ENCODE measurements around the gene SLC12A4.

The SLC12A4 gene

GRCh38 chr16:67949645-67950044 lies 18.8 kb downstream of the SLC12A4 start:
- no peak for TF ChIP-seq CTCF (IDR thresholded peaks at IDR 0.05)

- no peak for TF ChIP-seq CTCF (IDR thresholded peaks at IDR 0.05)
These were observed 20.4 kb downstream of the SLC12A4 start for GRCh38 chr16:67948015-67948414.

- no peak for TF ChIP-seq CTCF (IDR thresholded peaks at IDR 0.05)
These were observed 21.4 kb downstream of the SLC12A4 start for GRCh38 chr16:67946966-67947558.

GRCh38 chr16:67946128-67946569 lies 22.3 kb downstream of the SLC12A4 start:
- no peak for TF ChIP-seq CTCF (IDR thresholded peaks at IDR 0.05)

- TF ChIP-seq CTCF (IDR thresholded peaks at IDR 0.05), result no peak
These were observed 23.0 kb downstream of the SLC12A4 start for GRCh38 chr16:67945392-67945933.

- TF ChIP-seq CTCF (IDR thresholded peaks at IDR 0.05), result no peak
These were observed 23.6 kb downstream of the SLC12A4 start for GRCh38 chr16:67944690-67945391.

- TF ChIP-seq CTCF (IDR thresholded peaks at IDR 0.05), result no peak
These were observed 24.6 kb downstream of the SLC12A4 start, which contains the start of gene LCAT for GRCh38 chr16:67943619-67944504. Gene LCAT, minus strand, starts transcription at chr16:67944120. Its CDS starts 19 bp downstream, at chr16:67944101.
